ENCODE data around the gene BRD3. TPM values are rescaled to one million over a fixed set of nuclear protein-coding genes. Genes with fewer than 3 reads are reported as not detected.
A peak's percentile ranks its signal among the peaks of the same experiment; 100 is the strongest.

Gene BRD3
- total and polyA plus RNA-seq, 11 donors, result 10.3 to 37.3 (median 27.5) TPM

GRCh38 chr9:134041649-134041962 is 26.2 kb downstream of the BRD3 start:
- Histone ChIP-seq H3K27ac (no peak overlapping the region), H3K9me3 (peaks cover 0 to 27% (median 10%) of the 10 kb centered on the region in 12 donors), H3K4me1 (peaks cover 0 to 4% (median 0%) of the 10 kb centered on the region in 12 donors), H3K27me3 (no peaks in the 10 kb centered on the region), H3K36me3 (peaks cover 3 to 99% (median 83%) of the 10 kb centered on the region in 9 donors), H3K4me3 (no peak overlapping the region)
- TF ChIP-seq CTCF (IDR thresholded peaks at IDR 0.05) (no peak), POLR2A (IDR thresholded peaks at IDR 0.05) (no peak)
- peak in 1 of 4 donors; percentile 8 for ATAC-seq
- WGBS, 4 donors, result 91 to 96% (median 93%) methylated on average over 9 to 16 of the region's 16 CpGs
- peak in 3 of 5 donors; percentile 16 to 48 (median 16) for DNase-seq
- intact Hi-C loops (cut with DNase I), result no loop called here

DNA sequence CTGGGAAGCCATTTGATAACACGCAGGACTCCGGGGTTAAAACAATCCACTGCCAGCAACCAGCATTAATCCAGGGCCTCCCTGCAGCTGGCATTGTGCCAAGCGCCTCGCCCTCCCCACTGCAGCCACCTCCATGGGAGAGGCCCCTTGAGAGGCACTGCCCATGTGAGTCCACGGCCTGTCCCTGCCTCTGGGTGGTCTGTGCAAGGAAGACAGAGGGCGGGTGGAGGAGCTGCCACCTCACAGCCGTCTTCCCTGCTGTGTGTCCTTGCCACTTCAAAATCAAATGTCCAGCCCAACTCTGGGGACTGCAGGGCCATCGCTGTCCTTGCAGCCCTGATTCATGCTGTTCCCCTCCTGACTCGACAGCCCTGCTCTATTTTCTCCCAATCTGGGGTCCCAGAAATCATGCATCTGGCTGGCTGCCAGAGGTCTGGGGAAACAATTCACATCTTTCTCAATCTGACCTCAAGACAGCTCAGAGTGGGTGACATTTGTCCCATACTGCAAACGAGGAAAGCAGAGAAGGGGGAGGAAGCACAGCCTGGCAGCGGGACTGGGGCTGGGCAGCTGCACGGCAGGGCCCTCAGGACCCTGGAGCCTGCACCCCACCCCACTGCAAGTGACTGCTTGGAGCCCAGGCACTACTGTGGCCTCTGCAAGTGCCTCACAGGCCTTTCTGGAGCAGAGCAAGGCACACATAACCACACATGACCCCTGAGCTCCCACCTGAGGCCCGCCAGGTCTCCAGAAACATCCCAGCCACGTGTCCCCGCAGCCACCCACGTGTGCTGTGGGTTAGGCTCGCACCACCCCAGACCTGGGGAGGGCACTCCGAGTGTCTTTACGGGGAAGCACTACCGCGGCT is 26.8 kb downstream of the BRD3 start:
- ATAC-seq, result peak; percentile 8 to 42 (median 20)
- peaks cover 0 to 4% (median 0%) of the 10 kb centered on the region in 12 donors for H3K4me1 ChIP-seq
- intact Hi-C loops (cut with DNase I), result no loop called here
- H3K9me3 ChIP-seq, result peaks cover 0 to 27% (median 10%) of the 10 kb centered on the region in 12 donors
- peak in 2 of 5 donors; percentile 23 to 28 for DNase-seq
- WGBS, 4 donors, result 74 to 84% (median 77%) methylated on average over 19 to 21 of the region's 21 CpGs
- no peak overlapping the region for H3K4me3 ChIP-seq
- no peaks in the 10 kb centered on the region for H3K27me3 ChIP-seq
- TF ChIP-seq POLR2A (IDR thresholded peaks at IDR 0.05) (no peak), CTCF (IDR thresholded peaks at IDR 0.05) (no peak)
- no peak overlapping the region for H3K27ac ChIP-seq
- peaks cover 3 to 99% (median 83%) of the 10 kb centered on the region in 9 donors for H3K36me3 ChIP-seq

GRCh38 chr9:134040176-134040565 is 27.7 kb downstream of the BRD3 start:
- Histone ChIP-seq H3K4me1 (peaks cover 0 to 4% (median 0%) of the 10 kb centered on the region in 12 donors), H3K9me3 (peaks cover 0 to 27% (median 10%) of the 10 kb centered on the region in 12 donors), H3K27me3 (no peaks in the 10 kb centered on the region), H3K4me3 (no peak overlapping the region), H3K36me3 (peaks cover 3 to 99% (median 83%) of the 10 kb centered on the region in 9 donors), H3K27ac (no peak overlapping the region)
- DNase-seq (peak in 1 of 5 donors; percentile 7), ATAC-seq (no peak)
- TF ChIP-seq CTCF (IDR thresholded peaks at IDR 0.05), result no peak
- TF ChIP-seq POLR2A (IDR thresholded peaks at IDR 0.05), result no peak
- intact Hi-C loops (cut with DNase I), result no loop called here
- 95 to 100% (median 98%) methylated on average over 13 to 17 of the region's 17 CpGs for WGBS, 4 donors

DNA sequence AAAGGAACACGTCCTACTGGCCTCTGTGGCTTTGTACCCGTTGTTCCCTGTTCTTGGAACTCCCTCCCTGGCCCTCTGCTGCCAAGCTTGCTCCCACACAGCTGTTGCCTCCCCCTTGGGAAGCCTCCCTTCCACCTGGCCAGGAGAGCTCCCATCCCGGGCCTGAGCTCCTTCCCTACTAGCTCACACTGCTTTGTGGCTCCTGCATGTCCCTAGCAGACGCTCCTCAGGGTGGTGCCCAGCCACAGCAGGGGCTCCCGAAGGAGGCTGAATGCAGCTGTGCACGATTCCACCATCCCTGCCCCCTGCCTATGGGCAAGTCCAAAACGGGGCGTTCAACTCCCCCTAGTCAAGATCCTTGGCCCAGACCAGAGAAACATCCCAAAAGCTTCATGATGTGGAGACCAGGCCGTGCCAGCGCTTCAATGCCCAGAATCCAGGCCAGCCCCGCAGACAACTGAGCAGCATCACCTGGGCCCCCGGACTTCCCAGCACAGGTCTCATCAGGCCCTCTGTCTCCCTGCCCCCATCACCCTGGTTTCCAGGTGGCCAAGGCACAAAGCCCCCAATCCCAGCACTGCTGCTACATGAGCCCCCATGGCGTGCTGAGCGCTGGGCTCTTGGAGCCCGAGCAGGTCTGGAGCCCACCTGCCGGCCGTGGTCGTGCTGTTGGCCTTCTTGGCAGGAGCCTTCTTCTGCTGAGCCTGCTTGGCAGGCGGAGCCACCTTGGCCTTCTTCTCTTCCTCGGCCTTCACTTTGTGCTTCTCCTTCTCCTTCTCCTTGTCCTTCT is 28.2 kb downstream of the BRD3 start:
- Histone ChIP-seq H3K4me1 (peaks cover 0 to 4% (median 0%) of the 10 kb centered on the region in 12 donors), H3K4me3 (no peak overlapping the region), H3K9me3 (peaks cover 0 to 27% (median 10%) of the 10 kb centered on the region in 12 donors), H3K27me3 (no peaks in the 10 kb centered on the region), H3K36me3 (peaks cover 3 to 99% (median 83%) of the 10 kb centered on the region in 9 donors), H3K27ac (no peak overlapping the region)
- ATAC-seq (no peak), DNase-seq (peak in 1 of 5 donors; percentile 17)
- WGBS, 4 donors, result 91 to 98% (median 94%) methylated on average over 18 to 20 of the region's 20 CpGs
- TF ChIP-seq POLR2A (IDR thresholded peaks at IDR 0.05) (no peak), CTCF (IDR thresholded peaks at IDR 0.05) (no peak)
- intact Hi-C loops (cut with DNase I), result no loop called here

Data from heart left ventricle (tissue), 16 donors.